GM21447 (cell line): ENCODE results near the gene DEPP1.

Source experiments
- ATAC-seq: cut with Tn5 transposase; IDR thresholded peaks from one replicate; pipeline ENCODE4 v1.9.1; 2021; ENCODE audit not compliant: unreplicated experiment

Gene DEPP1

DNA sequence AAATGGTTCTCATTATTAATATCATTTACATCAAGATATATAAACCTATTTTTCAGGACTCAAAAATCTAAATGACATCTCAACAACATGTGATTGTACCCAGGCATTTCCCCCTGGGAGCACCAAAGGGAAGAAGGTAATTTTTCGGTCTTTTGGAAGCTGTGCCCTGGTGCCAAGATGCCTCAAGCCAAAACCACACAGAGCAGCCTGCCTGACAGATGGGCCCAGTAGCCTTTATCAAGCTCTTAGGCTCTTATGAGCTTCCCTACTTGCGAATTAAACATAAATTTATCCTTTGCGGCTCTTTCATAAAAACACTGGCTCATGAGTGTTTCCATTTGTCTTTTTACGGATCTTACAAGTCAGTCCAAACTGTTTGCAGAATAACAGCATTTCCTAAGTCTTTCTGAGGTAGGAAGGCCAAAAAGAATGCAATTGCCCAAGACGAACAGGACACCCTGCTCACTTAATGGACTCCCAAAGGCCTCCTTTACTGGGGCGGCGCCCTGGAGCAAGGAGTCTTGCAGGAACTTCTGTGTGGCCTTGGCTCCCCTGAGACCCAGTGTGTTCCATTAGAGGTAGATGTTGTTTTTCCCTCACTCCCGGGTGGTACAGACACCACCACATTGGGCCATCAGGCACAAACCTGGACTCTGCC, 23.1 kb downstream of the DEPP1 start:
- ATAC-seq: no peak

DNA sequence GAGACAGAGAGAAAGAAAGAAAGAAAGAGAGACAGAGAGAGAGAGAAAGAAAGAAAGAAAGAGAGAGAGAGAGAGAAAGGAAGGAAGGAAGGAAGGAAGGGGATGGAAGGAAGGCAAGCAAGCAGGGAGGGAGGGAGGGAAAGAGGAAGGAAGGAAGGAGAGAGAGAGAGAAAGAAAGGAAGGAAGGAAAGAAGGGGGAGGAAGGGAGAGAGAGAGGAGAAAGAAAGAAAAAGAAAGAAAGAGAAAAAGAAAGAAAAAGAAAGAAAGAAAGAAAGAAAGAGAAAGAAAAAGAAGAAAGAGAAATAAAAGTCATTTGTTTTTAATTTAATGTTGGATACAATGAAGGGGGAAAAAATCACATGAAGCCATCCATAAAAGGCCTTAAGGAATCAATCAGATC, 23.6 kb downstream of the DEPP1 start:
- no peak for ATAC-seq

DNA sequence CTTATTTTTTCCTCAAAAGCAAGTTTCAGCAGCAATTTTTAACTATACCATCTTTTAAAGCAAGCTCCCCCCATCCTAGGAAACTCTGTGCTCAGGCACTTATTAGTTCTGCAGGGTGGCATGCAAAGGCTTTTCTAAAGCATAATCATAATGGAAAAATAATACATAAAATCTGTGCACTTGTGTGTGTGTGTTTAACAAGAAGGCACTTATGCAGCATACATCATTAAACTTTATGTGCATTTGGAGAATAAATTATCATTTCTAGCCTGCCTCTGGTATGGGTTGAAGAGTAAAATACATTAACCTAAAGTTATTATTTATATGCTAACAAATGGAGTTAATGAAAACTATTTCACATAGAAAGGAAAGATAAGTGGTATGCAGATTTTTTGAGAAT, 24.6 kb downstream of the DEPP1 start:
- no peak for ATAC-seq

DNA sequence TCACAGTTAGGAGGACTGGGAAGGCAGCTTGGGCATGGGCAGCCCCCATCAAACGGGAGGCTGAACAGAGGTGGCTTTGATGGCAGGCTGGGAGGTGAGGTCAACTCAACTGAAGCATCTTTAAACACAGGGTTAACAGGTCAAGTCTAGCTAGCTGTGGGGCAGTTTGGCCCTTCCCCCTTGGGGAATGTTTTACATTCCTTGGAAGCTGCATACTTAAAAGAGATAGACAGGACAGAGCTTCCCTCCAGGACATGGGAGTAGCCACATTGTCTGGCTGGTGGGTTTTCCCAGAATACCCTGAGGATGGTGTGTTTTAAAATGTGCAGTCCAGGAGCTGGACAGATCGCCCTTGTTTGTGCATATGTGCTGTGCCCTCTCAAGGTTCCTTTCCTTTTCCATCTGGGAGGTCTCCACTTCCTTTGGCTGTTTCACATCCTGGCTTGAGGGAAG, 25.8 kb downstream of the DEPP1 start:
- ATAC-seq: no peak

DNA sequence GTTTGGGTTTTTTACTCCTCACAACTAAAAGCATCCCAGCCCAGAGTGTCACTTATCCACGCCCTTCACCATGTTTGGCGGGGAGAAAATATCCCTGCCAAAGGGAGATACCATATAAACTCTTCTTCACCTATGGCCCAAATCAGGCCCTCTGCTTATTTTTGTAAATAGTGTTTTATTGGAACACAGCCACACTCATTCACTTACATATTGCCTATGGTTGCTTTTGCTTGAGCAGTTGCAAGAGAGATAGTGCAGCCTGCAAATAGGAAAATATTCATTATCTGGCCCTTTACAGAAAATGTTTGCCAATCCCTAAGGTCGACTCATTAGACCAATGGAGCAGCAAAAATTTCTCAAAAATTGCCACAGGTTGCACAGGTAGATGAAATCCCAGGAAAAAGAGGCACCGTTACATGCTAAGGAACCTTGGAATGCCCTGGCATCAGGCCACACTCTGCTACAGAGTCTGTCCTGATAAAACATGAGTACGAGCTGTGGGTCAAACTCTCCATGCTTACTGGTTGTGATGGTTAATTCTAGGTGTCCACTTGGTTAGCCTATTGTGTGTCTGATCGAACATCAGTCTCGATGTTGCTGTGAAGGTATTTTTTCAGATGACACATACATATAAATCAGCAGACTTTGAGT, 26.9 kb downstream of the DEPP1 start:
- ATAC-seq: no peak

DNA sequence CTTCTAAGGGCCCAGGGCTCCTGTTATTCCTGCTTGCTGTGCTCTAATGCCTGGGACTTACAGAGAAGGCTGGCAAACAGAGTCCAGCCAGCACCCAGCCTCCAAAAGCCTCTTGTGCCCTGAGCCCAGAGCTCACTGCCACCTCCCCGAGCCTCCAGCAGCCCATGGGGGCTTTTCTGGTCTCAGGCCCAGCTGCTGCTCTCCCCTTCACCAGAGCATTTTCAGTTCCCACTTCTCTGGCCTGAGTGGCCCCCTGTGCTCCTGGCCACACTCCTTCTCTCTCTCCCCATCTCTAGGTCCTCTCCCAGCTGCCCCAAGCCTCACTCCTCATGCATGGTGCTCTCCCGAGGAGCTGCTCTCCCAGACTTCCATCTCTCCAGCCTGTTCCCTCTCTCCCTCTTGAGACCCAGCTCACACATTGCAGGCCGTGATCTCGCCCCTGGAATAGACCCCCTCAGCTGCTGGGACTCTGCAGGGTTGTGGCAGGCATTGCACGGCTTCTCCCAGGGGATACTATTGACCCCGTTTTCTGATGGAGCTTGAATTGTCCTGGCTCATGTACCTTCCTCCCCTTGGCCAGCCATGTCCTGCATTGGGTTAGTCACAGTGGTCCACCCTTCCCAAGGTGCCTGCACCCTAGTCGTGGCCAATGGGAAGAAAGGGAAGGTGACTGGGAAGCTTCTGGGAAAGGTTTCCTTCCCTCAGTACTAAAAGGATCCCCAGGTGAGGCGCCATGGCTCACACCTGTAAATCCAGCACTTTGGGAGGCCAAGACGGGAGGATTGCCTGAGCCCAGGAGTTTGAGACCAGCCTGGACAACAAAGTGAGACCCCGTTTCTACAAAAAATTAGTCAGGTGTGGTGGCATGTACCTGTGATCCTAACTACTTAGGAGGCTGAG, 28.0 kb downstream of the DEPP1 start:
- no peak for ATAC-seq

DNA sequence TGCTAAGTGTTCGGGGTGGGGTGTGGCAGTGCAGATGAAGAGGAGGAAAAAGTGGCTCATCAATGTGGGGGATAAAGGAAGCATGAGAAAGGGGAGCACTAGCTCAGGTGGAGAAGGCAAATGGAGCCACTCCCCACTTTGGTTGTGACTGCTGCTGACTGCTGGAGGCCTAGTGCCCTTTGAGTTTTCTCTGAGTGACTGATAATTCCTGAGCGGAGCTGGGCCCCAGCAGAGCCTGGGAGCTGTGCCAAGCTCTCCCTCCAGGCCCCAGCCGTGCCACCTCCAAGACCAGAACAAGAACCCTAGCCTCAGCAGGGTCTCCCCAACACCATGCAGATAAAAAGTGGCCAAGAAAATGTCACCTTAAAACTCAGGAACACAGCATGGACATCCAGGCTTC, 28.7 kb downstream of the DEPP1 start:
- no peak for ATAC-seq

DNA sequence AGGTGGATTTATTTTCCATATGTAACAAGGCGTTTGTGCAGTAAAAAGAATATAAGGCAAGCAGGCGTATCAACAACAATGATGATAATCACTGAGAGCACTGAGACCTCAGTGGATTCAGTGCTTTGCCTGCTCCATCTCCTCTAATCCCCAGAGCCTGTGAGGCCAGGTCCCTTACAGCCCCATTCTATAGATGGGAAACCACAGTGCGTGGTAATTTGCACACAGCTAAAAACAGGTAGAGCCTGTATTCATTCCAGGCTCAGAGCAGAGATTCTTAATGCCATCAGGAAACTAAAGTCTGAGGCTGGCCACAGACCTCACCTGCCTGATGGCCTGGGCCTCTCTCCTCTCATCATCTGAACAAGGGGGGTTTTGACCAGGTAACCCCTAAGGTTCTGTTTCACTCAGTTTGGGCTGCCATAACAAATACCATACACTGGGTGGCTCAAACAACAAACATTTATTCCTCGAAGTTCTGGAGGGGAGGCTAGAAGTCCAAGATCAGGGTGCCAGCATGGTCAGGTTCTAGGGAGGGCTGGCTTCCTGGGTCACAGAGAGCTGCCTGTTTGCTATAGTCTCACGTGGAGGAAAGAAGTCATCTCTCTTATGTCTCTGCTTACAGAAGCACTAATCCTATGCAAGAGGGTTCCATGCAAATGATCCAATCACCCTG, 29.3 kb downstream of the DEPP1 start:
- no peak for ATAC-seq

DNA sequence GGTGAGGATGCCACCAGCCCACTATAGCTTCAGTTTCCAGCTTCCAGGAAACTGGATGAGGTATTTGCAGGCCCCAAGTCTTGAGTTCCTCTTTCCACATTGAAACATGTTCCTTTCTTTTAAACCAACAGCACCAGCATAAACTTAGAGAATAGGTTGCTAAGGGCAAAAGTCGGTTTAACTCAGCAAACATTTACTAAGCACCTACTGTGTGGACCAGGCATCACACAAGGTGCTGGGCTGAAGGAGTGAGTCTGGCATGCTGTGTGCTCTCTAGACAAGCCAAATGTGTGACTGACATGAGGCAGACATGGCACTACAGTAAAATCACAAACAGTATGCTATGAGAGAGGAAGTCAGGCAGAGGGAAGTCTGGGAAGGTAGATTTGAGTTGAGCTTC, 30.0 kb downstream of the DEPP1 start:
- no peak for ATAC-seq

DNA sequence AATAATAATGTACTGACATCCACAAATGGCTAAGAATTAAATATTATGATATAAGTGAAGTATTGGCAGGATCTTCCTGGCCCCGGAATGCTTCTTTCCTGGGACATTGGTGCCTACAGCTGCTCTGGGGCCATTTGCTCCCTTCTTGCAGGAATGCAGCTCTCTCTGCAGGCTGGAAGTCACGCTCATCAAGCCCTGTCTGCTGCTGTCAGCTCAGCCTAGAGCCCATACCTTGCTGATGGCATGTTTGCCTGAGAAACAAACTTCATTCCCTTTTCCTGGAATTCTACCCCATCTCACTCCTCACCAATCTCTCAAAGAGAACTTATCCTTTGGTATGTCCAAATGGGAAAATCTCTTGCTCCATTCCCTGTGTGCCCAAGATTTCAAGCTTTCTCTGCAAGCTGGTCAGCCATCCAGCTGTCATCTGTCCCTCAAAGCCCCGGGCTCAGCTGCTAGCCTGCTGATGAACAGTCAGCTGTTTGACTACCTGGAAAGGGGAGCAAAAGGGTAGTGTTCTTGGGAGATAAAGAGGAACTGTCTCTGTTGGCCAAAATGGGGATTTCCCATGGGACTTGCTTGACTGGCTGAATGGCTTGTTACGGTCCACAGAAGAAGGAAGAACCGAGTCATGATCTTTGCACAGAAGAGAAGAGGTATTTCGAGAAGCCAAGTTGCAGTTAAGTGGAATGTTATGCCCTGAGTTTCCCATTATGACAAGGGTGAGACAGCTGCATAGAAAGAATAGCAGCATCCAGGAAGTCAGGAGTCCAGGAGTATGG, 31.0 kb downstream of the DEPP1 start:
- ATAC-seq: peak; percentile 70

DNA sequence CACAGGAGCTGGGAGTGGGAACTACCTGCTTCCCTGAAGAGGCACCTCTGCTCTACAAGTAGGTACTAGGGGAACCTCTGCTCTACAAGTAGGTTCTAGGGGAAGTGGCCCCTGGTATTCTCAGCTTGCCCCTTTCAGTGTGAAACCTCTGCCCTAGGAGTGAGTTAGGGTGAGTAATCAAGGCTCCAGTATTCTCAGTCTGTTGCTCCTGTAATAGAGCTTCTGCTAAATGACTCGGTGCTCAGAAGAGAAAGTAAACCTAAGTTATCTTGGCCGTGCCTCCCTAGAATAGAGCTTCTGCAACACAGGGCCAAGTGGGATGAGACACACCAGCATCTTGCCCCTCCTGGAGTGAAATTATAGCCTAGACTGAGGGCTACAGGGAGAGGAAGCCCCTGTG, 32.4 kb downstream of the DEPP1 start:
- ATAC-seq: peak; percentile 57

DNA sequence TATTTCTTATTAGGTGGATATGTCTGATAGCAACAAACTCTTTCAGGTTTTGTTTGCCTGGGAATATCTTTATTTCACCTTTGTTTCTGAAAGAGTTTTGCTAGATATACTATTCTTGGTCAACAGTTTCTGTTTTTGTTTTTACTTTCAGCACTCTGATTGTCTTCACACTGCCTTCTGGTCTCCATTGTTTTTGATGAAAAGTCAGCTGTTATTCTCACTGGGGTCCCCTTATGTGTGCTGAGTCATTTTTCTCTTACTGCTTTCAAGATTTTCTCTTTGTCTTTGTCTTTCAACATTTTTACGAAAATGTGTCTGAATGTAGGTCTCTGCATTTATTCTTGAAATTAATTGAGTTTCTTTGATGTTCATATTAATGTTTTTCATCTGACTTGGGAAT, 34.3 kb downstream of the DEPP1 start:
- no peak for ATAC-seq

DNA sequence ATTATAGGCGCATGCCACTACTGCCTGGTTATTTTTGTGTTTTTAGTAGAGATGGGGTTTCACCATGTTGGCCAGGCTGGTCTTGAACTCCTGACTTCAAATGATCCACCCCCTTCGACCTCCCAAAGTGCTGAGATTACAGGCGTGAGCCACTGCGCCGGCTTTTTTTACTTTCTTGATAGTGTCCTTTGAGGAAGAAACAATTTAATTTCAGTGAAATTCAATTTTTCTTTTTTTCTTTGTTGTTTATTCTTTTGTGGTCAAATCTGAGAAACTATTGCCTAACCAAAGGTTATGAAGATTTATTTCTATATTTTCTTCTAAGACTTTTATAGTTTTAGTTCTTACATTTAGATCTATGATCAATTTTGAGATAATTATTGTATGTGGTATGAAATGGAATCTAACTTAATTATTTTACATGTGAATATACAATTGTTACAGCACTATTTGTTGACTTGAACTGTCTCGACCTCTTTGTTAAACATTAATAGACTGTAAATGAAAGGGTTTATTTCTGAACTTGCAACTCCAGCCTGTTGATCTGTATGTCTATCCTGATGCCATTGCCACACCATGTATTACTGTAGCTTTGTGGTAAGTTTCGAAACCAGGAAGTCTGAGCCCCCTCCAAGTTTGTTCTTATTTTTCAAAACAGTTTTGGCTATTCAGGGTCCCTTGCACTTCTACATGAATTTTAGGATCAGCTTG, 38.8 kb downstream of the DEPP1 start:
- ATAC-seq: no peak

DNA sequence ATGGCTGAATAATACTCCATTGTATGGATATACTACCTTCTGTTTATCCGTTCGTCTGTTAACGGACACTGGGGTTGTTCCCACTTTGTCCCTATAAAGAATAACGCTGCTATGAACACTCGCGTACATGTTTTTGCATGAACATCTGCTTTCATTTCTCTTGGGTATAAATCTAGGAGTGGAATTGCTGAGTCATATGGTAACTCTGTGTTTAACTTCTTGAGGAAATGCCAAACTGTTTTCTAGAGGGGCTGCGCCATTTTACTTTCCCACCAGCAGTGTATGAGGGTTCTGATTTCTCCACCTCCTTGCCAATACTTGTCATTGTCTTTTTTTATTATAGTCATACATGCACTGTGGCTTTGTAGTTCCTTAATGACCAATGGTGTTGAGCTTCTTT, 39.7 kb downstream of the DEPP1 start:
- ATAC-seq: no peak

DNA sequence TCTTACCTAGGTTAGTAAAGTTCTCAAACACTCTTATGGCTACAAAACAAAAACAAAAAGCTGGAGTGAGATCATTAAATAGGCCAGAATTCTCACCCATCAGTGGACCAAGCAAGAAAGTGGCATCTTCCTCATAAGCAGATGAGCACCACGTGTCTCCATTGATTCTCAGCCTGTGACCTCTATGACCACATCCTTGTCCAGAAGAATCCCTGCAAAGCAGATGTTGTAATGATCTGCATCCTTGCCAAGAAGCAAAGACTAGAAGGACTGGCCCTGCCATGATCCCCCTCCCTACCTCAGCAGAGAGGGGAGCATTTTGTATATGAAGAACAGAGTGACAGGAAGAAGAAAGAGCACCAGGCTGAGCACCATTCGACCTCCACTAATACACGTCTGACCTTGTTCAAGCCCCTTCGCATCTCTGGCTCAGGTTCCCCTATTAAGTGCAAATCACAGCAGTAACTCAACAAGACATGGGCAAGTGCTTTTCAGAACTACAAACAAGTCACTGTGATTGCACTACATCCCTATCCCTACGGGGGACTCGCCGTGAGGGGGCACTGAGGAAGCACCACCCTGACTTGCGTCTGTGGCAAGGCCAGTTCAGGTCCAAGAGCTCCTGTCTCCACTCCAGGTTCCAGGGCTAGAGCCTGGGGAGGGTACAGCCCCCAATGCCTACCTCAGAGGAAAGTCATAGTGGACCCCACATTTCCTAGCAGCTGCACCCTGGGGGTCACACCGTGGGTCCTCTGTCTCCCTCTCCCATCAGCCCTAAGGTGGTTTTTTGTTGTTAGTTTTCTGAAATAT, 41.2 kb downstream of the DEPP1 start:
- no peak for ATAC-seq

DNA sequence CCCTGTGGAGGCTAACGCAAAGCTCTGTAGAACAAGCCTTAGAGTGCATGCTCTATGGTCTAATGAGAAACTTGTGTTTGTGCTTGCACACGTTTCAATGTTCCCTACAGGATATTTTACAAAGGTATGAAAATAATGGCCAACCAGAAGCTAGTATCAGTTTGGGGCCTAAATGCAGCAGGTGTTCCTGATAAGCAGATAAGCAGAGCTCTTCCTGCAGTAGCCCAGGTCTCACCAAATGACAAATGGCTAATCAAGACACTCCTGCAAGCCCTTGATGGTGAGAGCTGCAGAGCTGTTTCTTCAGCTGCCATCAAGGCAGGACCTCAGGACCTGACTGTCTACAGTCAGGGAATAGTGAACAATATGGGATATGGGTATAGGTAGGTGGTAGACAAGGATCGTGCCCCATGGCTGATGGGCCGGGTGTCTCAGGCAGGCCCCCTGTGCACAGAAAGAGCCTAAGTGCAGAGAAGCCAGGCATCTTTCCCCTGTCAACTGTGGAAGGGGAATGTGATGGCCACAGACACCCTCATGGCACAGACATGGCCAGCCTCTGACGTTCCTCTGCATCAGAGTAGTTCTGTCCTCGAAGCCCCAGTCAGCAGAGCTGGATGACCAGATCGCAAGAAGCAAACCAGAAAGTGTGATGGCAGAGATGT, 42.2 kb downstream of the DEPP1 start:
- no peak for ATAC-seq

DNA sequence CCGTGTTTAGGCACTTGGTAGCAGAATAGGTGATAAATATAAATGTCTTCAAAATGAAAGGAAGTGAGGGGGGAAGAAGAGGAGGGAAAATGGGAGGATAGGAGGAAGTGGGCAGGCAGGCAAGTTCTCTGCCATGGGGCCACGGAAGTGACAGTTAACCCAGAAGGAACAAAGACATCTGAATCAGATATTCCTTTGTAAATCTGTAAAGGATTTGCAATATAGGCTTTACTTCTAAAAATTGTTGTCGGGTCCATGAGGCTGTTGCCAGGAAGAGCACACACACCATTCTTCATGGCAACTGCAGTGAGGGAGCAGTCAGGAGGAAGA, 42.7 kb downstream of the DEPP1 start:
- no peak for ATAC-seq

DNA sequence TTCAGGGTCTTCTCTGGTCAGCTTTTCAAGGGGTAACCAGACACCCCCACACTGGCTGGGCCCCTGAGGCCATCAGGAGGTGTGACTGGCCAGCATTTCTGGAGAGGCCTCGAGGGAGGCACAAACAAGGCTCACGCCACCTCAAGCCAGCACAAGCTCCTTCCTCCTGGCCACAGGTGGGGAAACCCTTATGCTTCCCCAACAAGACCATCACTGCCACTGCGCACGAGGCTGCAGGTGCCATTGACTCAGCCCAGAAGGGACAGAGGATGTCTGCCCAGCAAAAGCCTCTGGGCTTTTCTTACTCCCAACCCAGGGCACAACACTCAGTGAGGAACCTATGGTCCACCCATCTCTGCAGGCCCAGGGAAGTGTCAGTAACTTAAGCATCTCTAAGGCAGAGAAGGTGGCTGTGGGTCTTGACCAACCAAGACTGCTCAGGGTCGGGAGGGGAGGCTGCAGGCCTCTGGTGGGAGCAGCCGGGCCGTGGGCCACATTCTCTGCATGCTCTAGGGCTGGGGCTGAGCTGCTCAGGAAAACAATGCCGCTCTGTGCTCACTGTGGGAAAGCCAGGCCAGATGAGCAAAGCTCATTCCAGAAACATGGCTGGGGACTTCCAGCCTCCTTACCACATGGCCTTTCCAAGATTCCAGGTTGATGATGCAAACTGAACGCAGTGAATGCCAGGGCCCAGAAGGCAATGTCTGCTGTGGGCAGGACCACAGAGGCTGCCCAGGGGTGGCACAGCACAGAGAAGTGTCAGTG, 43.2 kb downstream of the DEPP1 start:
- no peak for ATAC-seq
